IMR-90 (cell line): ENCODE results near the gene SEMA3G. TPM values are rescaled to one million over a fixed set of nuclear protein-coding genes. Genes with fewer than 3 reads are reported as not detected.

Experiments
- ATAC-seq: fragments of 200-7000 bp; cut with Tn5 transposase; 2 replicates; pipeline ENCODE4 v1.9.1; 2020; ENCODE audit warnings: low read depth, mild to moderate bottlenecking, moderate library complexity
- BruUV-seq: library from RNA; stranded (reverse); fragments of 400-500 nt; replicated peaks from 2 replicates; lab custom pipeline; 2021; lab: Mats Ljungman, UMichigan
- CTCF ChIA-PET: fragments of 300-600 bp; formaldehyde crosslinking; extraction: SDS; loops from one replicate; lab custom pipeline; 2021; ENCODE audit warnings: antibody characterized with exemption; lab: Yijun Ruan, JAX
- POLR2A ChIA-PET: fragments of 300-600 bp; sonication (Branson Sonifier 250); formaldehyde crosslinking; loops from one replicate; lab custom pipeline; 2022; ENCODE audit warnings: antibody characterized with exemption; ENCODE audit not compliant: unreplicated experiment; lab: Charles Lee
- DNase-seq: peaks from one replicate; pipeline ENCODE4 v3.0.0; 2013
- H2AFZ ChIP-seq: replicated peaks from 2 replicates; pipeline ENCODE3; 2013; ENCODE audit warnings: low read length, mild to moderate bottlenecking; ENCODE audit not compliant: poor library complexity
- H2AK5ac ChIP-seq: 2 replicates; pipeline ENCODE4 v1.6.1; 2013; ENCODE audit warnings: low read depth, low read length, inconsistent platforms
- H2AK9ac ChIP-seq: replicated peaks from 2 replicates; pipeline ENCODE3; 2013; ENCODE audit warnings: mild to moderate bottlenecking, low read depth, low read length, moderate library complexity; ENCODE audit not compliant: poor library complexity
- H2BK120ac ChIP-seq: 2 replicates; pipeline ENCODE4 v1.6.1; 2013; ENCODE audit warnings: low read depth, low read length, inconsistent platforms
- H2BK15ac ChIP-seq: 3 replicates; pipeline ENCODE4 v1.6.1; 2013; ENCODE audit warnings: low read depth, low read length, inconsistent platforms
- H2BK20ac ChIP-seq: 2 replicates; pipeline ENCODE4 v1.6.1; 2013; ENCODE audit warnings: low read depth, mild to moderate bottlenecking, inconsistent platforms, low read length, moderate library complexity
- H2BK5ac ChIP-seq: 2 replicates; pipeline ENCODE4 v1.6.1; 2013; ENCODE audit warnings: mild to moderate bottlenecking, low read depth, low read length, inconsistent platforms; ENCODE audit not compliant: poor library complexity, severe bottlenecking
- H3K14ac ChIP-seq: replicated peaks from 2 replicates; pipeline ENCODE4 v1.6.1; 2013; ENCODE audit warnings: low read depth, low read length, inconsistent platforms
- H3K18ac ChIP-seq: 2 replicates; pipeline ENCODE4 v1.6.1; 2013; ENCODE audit warnings: low read depth, low read length, control low read depth
- H3K23ac ChIP-seq: 2 replicates; pipeline ENCODE4 v1.6.1; 2013; ENCODE audit warnings: low read depth, low read length, inconsistent platforms
- H3K27ac ChIP-seq: 2 replicates; pipeline ENCODE4 v1.5.1; 2013; ENCODE audit warnings: mild to moderate bottlenecking, control low read depth, low read length; ENCODE audit not compliant: insufficient read depth
- H3K27me3 ChIP-seq: 2 replicates; pipeline ENCODE4 v1.6.1; 2013; ENCODE audit warnings: low read length; ENCODE audit not compliant: control insufficient read depth, insufficient read depth
- H3K36me3 ChIP-seq: 2 replicates; pipeline ENCODE4 v1.6.1; 2013; ENCODE audit warnings: low read length, mixed read lengths; ENCODE audit not compliant: control insufficient read depth, insufficient read depth
- H3K4ac ChIP-seq: 2 replicates; pipeline ENCODE4 v1.6.1; 2013; ENCODE audit warnings: low read depth, low read length, inconsistent platforms
- H3K4me1 ChIP-seq: 2 replicates; pipeline ENCODE4 v1.6.1; 2013; ENCODE audit warnings: low read length, mixed read lengths; ENCODE audit not compliant: control insufficient read depth, insufficient read depth
- H3K4me2 ChIP-seq: 2 replicates; pipeline ENCODE4 v1.6.1; 2013; ENCODE audit warnings: low read depth, mild to moderate bottlenecking, control low read depth, low read length, moderate library complexity
- H3K4me3 ChIP-seq: 2 replicates; pipeline ENCODE4 v1.5.1; 2013; ENCODE audit warnings: low read depth, mild to moderate bottlenecking, control low read depth, low read length, moderate library complexity; ENCODE audit not compliant: insufficient read depth
- H3K56ac ChIP-seq: 2 replicates; pipeline ENCODE4 v1.6.1; 2013; ENCODE audit warnings: low read length, inconsistent platforms; ENCODE audit not compliant: insufficient read depth; ENCODE audit errors: extremely low read depth
- H3K79me1 ChIP-seq, 2 experiments: 2 replicates each; pipeline ENCODE4 v1.6.1; 2013; ENCODE audit warnings: low read length in 2 of 2, inconsistent platforms in 1 of 2, low read depth in 1 of 2
- H3K9ac ChIP-seq: 2 replicates; pipeline ENCODE4 v1.6.1; 2013; ENCODE audit warnings: low read depth, low read length, control low read depth
- H3K9me1 ChIP-seq: 2 replicates; pipeline ENCODE4 v1.6.1; 2013; ENCODE audit warnings: low read length, inconsistent platforms; ENCODE audit not compliant: insufficient read depth
- H3K9me3 ChIP-seq: 2 replicates; pipeline ENCODE4 v1.6.1; 2013; ENCODE audit warnings: low read length; ENCODE audit not compliant: control insufficient read depth, insufficient read depth
- H4K20me1 ChIP-seq: 2 replicates; pipeline ENCODE4 v1.6.1; 2013; ENCODE audit warnings: low read length, inconsistent platforms; ENCODE audit not compliant: insufficient read depth
- H4K5ac ChIP-seq: 2 replicates; pipeline ENCODE4 v1.6.1; 2013; ENCODE audit warnings: mild to moderate bottlenecking, low read depth, low read length, control low read depth
- H4K8ac ChIP-seq, 2 experiments: 2 replicates each; pipeline ENCODE4 v1.6.1; 2013; ENCODE audit warnings: low read depth in 2 of 2, low read length in 2 of 2, control low read depth in 1 of 2, inconsistent platforms in 1 of 2
- H4K91ac ChIP-seq: 2 replicates; pipeline ENCODE4 v1.6.1; 2013; ENCODE audit warnings: low read depth, low read length, inconsistent platforms; ENCODE audit not compliant: insufficient read depth
- MXI1 ChIP-seq: IDR thresholded peaks from 2 replicates; pipeline ENCODE4 v1.6.1; 2012; ENCODE audit warnings: low read depth, mild to moderate bottlenecking, low read length, moderate library complexity, borderline replicate concordance
- RAD21 ChIP-seq: IDR thresholded peaks from 2 replicates; pipeline ENCODE4 v1.6.1; 2012; ENCODE audit warnings: low read length, improper control_type of control experiment
- WGBS, 2 experiments: methylation state at CpG; one replicate each; pipeline versions ENCODE4 v1.1.5 to v1.1.7; 2013; ENCODE audit warnings: missing lambda C conversion rate in 2 of 2; ENCODE audit not compliant: insufficient read length in 1 of 2; ENCODE audit errors: extremely low coverage in 2 of 2; 5-methylcytosine and 5-hydroxymethylcytosine counted together
- dilution Hi-C: fragments of 300-500 bp; cut with HindIII; formaldehyde crosslinking; loops from one replicate; pipeline ENCODE4 v1.14.3; 2018; ENCODE audit warnings: low sequenced_read_pairs; ENCODE audit not compliant: unreplicated experiment
- in situ Hi-C: fragments of 300-500 bp; cut with MboI; formaldehyde crosslinking; loops from 3 replicates; pipeline ENCODE4 v1.14.3; 2019; ENCODE audit warnings: low sequenced_read_pairs, inconsistent platforms, mixed read lengths
- intact Hi-C: fragments of 100-400 bp; cut with micrococcal nuclease; formaldehyde crosslinking; loops from 2 replicates; pipeline ENCODE4 v1.10.0; 2022
- polyA plus RNA-seq, 3 experiments: library from polyadenylated mRNA; depleted of rRNA; stranded (reverse); fragments of >200 nt; gene quantifications; 2 replicates each; pipeline ENCODE4 v1.2.3, GENCODE V29; 2012; ENCODE audit warnings: low replicate concordance in 1 of 3
- total RNA-seq: library from RNA; depleted of rRNA; stranded (reverse); fragments of >200 nt; gene quantifications from 2 replicates; pipeline ENCODE4 v1.2.3, GENCODE V29; 2012
- TF ChIP-seq, protein P1 (sequence below): conservative IDR thresholded peaks from 2 replicates; pipeline ENCODE4 v1.5.1; 2012; ENCODE audit warnings: mild to moderate bottlenecking, low read depth, low read length, improper control_type of control experiment

The SEMA3G gene
- total and polyA plus RNA-seq, 2 of the 4 experiments (the other 2 are of a cell fraction) = 0.07 TPM; not detected in 1

DNA sequence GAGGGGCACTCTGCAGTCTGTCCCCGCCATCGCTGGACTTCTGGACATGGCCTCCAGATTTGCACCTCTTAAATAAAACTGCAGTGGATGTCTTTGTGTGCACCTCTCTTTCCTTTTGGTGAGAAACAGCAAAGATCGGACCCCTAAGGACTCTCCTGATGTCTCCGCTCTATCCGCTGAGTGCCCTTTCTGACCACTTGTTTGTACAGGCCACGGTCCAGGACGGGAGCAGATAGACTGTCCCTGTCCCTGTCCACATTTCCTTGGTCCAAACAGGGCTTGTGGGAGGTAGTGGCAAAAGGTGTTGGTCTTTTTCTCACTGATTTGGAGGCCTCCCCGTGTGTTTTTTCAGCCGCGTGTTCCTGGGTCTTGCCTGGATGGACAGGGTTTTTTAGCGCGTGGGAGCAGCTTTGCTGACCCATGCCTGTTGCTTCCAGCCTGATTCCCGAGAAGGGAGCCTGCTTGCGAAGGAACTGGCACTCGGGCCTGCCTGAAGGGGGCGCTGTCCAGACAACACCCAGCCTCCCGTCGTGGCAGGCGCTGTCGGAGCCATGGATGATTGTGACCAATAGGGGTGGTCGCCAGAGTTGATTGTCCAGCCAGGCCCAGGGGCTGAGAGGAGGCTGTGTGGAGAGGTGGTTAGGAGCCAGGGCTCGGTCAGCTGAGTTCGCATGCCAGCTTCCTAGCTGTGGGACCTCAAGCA, 37.1 kb upstream of the SEMA3G start:
- in situ Hi-C loops (no loop called here), intact Hi-C loops (no loop called here), dilution Hi-C loops (no loop called here)
- TF ChIP-seq, protein P1, sequence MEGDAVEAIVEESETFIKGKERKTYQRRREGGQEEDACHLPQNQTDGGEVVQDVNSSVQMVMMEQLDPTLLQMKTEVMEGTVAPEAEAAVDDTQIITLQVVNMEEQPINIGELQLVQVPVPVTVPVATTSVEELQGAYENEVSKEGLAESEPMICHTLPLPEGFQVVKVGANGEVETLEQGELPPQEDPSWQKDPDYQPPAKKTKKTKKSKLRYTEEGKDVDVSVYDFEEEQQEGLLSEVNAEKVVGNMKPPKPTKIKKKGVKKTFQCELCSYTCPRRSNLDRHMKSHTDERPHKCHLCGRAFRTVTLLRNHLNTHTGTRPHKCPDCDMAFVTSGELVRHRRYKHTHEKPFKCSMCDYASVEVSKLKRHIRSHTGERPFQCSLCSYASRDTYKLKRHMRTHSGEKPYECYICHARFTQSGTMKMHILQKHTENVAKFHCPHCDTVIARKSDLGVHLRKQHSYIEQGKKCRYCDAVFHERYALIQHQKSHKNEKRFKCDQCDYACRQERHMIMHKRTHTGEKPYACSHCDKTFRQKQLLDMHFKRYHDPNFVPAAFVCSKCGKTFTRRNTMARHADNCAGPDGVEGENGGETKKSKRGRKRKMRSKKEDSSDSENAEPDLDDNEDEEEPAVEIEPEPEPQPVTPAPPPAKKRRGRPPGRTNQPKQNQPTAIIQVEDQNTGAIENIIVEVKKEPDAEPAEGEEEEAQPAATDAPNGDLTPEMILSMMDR = peak; percentile 35
- TF ChIP-seq RAD21 = peak; percentile 11; the same call in 1 of the 2 replicates
- no peak for TF ChIP-seq MXI1
- H3K27me3 ChIP-seq = no peaks in the 10 kb centered on the region
- H2AK9ac ChIP-seq = no peak overlapping the region
- DNase-seq = peak; percentile 4
- no peak overlapping the region for H3K18ac ChIP-seq
- peaks cover 32% of the 10 kb centered on the region for H4K20me1 ChIP-seq
- POLR2A ChIA-PET = no interaction called here
- H2BK20ac ChIP-seq = no peak overlapping the region
- H3K56ac ChIP-seq = no peak overlapping the region
- no peak overlapping the region for H2BK5ac ChIP-seq
- 80% methylated on average over 3 of the region's 23 CpGs; no CpG with 5 or more reads in 1 of the 2 experiments for WGBS, 2 experiments
- no peak overlapping the region for H3K4me2 ChIP-seq
- no peak overlapping the region for H3K4ac ChIP-seq
- no peak overlapping the region for H2BK15ac ChIP-seq
- no TSS peak for BruUV-seq
- CTCF ChIA-PET = interaction anchor here (0.9 kb wide), 1 partner anchor 10 kb away, joined by 3 read pairs; no protein-coding TSS in a partner anchor
- no peak overlapping the region for H3K9ac ChIP-seq
- H3K9me1 ChIP-seq = peaks cover 19% of the 10 kb centered on the region; the same call in 1 of the 2 replicates
- no peak overlapping the region for H3K27ac ChIP-seq
- H2AFZ ChIP-seq = no peak overlapping the region
- no peak overlapping the region for H4K91ac ChIP-seq
- H3K79me1 ChIP-seq = peaks cover 6 to 47% of the 10 kb centered on the region in 2 experiments; a peak in 3 of 4 replicates
- no peak overlapping the region for H3K23ac ChIP-seq
- peaks cover 13% of the 10 kb centered on the region; the same call in 1 of the 2 replicates for H3K4me1 ChIP-seq
- H3K36me3 ChIP-seq = peaks cover 83% of the 10 kb centered on the region
- H4K8ac ChIP-seq = no peak overlapping the region
- H3K9me3 ChIP-seq = no peaks in the 10 kb centered on the region
- ATAC-seq = no peak
- no peak overlapping the region for H2BK120ac ChIP-seq
- H2AK5ac ChIP-seq = no peak overlapping the region
- no peak overlapping the region for H3K14ac ChIP-seq
- H3K4me3 ChIP-seq = no peak overlapping the region
- H4K5ac ChIP-seq = no peak overlapping the region
